SK-N-SH (cell line): ENCODE data around the gene CARD19.

Experiments used
- CTCF ChIP-seq: fragments of 200-600 bp; sonication (generic); IDR thresholded peaks from 2 replicates; pipeline ENCODE4 v1.6.1; 2017; ENCODE audit warnings: antibody characterized with exemption, mild to moderate bottlenecking, moderate library complexity
- EZH2phosphoT487 ChIP-seq: fragments of 200-600 bp; sonication (generic); IDR thresholded peaks from 2 replicates; pipeline ENCODE4 v1.6.1; 2017; ENCODE audit warnings: low read depth, mixed run types, mild to moderate bottlenecking, antibody characterized with exemption, moderate library complexity, borderline replicate concordance
- GATA2 ChIP-seq: sonication (generic); formaldehyde crosslinking; IDR thresholded peaks from 2 replicates; pipeline ENCODE4 v1.5.0; 2020; ENCODE audit warnings: mild to moderate bottlenecking, missing genetic modification reagents
- MAX ChIP-seq: IDR thresholded peaks from 2 replicates; pipeline ENCODE4 v1.4.0; 2012; ENCODE audit warnings: low read depth
- MXI1 ChIP-seq: IDR thresholded peaks from 2 replicates; pipeline ENCODE4 v1.6.1; 2012; ENCODE audit warnings: mild to moderate bottlenecking, low read depth, low read length, improper control_type of control experiment
- NFIC ChIP-seq: IDR thresholded peaks from 2 replicates; pipeline ENCODE4 v1.4.0; 2012; ENCODE audit warnings: borderline replicate concordance
- POLR2AphosphoS5 ChIP-seq: IDR thresholded peaks from 2 replicates; pipeline ENCODE4 v1.6.1; 2012; ENCODE audit warnings: low read depth, low read length
- RCOR1 ChIP-seq: fragments of 150-350 bp; IDR thresholded peaks from 2 replicates; pipeline ENCODE4 v1.6.1; 2017; ENCODE audit warnings: antibody characterized with exemption, low read length
- RXRA ChIP-seq: IDR thresholded peaks from 2 replicates; pipeline ENCODE4 v1.4.0; 2012; ENCODE audit warnings: low read depth, mild to moderate bottlenecking, borderline replicate concordance
- TAF1 ChIP-seq: IDR thresholded peaks from 2 replicates; pipeline ENCODE4 v1.6.1; 2012; ENCODE audit warnings: low read depth, mild to moderate bottlenecking, low read length, moderate library complexity, borderline replicate concordance
- TEAD4 ChIP-seq: IDR thresholded peaks from 2 replicates; pipeline ENCODE4 v1.4.0; 2012; ENCODE audit warnings: mild to moderate bottlenecking, borderline replicate concordance; ENCODE audit not compliant: insufficient read depth

GRCh38 chr9:93127395-93127911 is 31.4 kb downstream of the CARD19 start:
- TF ChIP-seq CTCF, result no peak
- no peak for TF ChIP-seq TAF1
- TF ChIP-seq MXI1, result no peak
- TF ChIP-seq POLR2AphosphoS5, result no peak
- no peak for TF ChIP-seq EZH2phosphoT487
- no peak for TF ChIP-seq MAX
- no peak for TF ChIP-seq GATA2
- TF ChIP-seq NFIC, result no peak
- no peak for TF ChIP-seq RXRA
- TF ChIP-seq TEAD4, result no peak
- TF ChIP-seq RCOR1, result no peak
